A549 (cell line): ENCODE data around the gene LAMA2. TPM values are rescaled to one million over a fixed set of nuclear protein-coding genes. Genes with fewer than 3 reads are reported as not detected.

ENCODE experiments used
- ATAC-seq, 2 experiments: fragments of 200-7000 bp in 1 of 2; fragments of >200 bp in 1 of 2; cut with Nextera tagmentation in 1 of 2; cut with Tn5 transposase in 1 of 2; 3 replicates each; pipeline versions ENCODE4 v1.8.0 to v1.9.1; 2018 to 2020; ENCODE audit warnings: mild to moderate bottlenecking in 1 of 2, moderate library complexity in 1 of 2
- CTCF ChIA-PET: fragments of 300-600 bp; sonication (Branson Sonifier 250); formaldehyde crosslinking; extraction: SDS; loops from one replicate; lab custom pipeline; 2021; ENCODE audit warnings: antibody characterized with exemption, inconsistent platforms; lab: Yijun Ruan, JAX
- POLR2A ChIA-PET: fragments of 350-600 bp; formaldehyde crosslinking; extraction: SDS; loops from one replicate; lab custom pipeline; 2021; ENCODE audit warnings: antibody characterized with exemption, inconsistent platforms; lab: Yijun Ruan, JAX
- DNase-seq, 2 experiments: peaks; one replicate each; pipeline versions ENCODE4 v3.0.0 to v3.0.0-alpha.2; 2011 to 2016; ENCODE audit warnings: low read depth in 1 of 2, low spot score in 1 of 2
- FAIRE-seq: peaks from 2 replicates; lab custom pipeline; 2011; peaks lifted over from hg19 to GRCh38; lab: Jason Lieb, UNC
- H3K27ac ChIP-seq, 2 experiments: fragments of >200 bp; sonication (Bioruptor Twin); formaldehyde crosslinking; 3 replicates each; pipeline ENCODE4 v1.5.1; 2016 to 2017
- H3K4me1 ChIP-seq: fragments of >200 bp; sonication (Bioruptor Twin); formaldehyde crosslinking; 3 replicates; pipeline ENCODE4 v1.6.1; 2016
- H3K4me2 ChIP-seq: fragments of >200 bp; sonication (Bioruptor Twin); formaldehyde crosslinking; 3 replicates; pipeline ENCODE4 v1.6.1; 2016
- H3K4me3 ChIP-seq: fragments of >200 bp; sonication (Bioruptor Twin); formaldehyde crosslinking; 3 replicates; pipeline ENCODE4 v1.5.1; 2016
- H3K9me3 ChIP-seq: fragments of >200 bp; sonication (Bioruptor Twin); formaldehyde crosslinking; 3 replicates; pipeline ENCODE4 v1.6.1; 2016
- ATOH8 ChIP-seq: fragments of 250-450 bp; sonication (Bioruptor Pico); IDR thresholded peaks from 2 replicates; pipeline ENCODE4 v1.5.0; 2020; ENCODE audit warnings: low read depth, mild to moderate bottlenecking, moderate library complexity
- EP300 ChIP-seq, 2 experiments: fragments of >200 bp; sonication (Bioruptor Twin); formaldehyde crosslinking; IDR thresholded peaks; 2 replicates in 1 of 2; 3 replicates in 1 of 2; pipeline ENCODE4 v1.6.1; 2016 to 2017
- ESRRA ChIP-seq: fragments of 150-350 bp; IDR thresholded peaks from 2 replicates; pipeline ENCODE4 v1.6.1; 2014; ENCODE audit warnings: mild to moderate bottlenecking, low read length, borderline replicate concordance
- FOSL2 ChIP-seq, 2 experiments: fragments of 450-650 bp in 1 of 2; fragments of >200 bp in 1 of 2; sonication (Bioruptor Twin) in 1 of 2; formaldehyde crosslinking; IDR thresholded peaks; 2 replicates each; pipeline versions ENCODE4 v1.5.0 to v1.6.1; 2016 to 2020; ENCODE audit warnings: mild to moderate bottlenecking in 1 of 2, moderate library complexity in 1 of 2
- GATA3 ChIP-seq: IDR thresholded peaks from 2 replicates; pipeline ENCODE4 v1.6.1; 2012; ENCODE audit warnings: borderline replicate concordance
- HES2 ChIP-seq: fragments of >200 bp; sonication (Bioruptor Twin); formaldehyde crosslinking; IDR thresholded peaks from 2 replicates; pipeline ENCODE4 v1.6.1; 2016
- HOXB13 ChIP-seq: fragments of 250-450 bp; sonication (Bioruptor Pico); IDR thresholded peaks from 2 replicates; pipeline ENCODE4 v1.5.0; 2020; ENCODE audit warnings: low read depth, mild to moderate bottlenecking, moderate library complexity
- JUN ChIP-seq, 2 experiments: fragments of >200 bp; sonication (Bioruptor Twin); formaldehyde crosslinking; IDR thresholded peaks; 2 replicates in 1 of 2; 3 replicates in 1 of 2; pipeline ENCODE4 v1.6.1; 2016 to 2017
- MAFK ChIP-seq: fragments of 450-650 bp; IDR thresholded peaks from 2 replicates; pipeline ENCODE4 v1.6.1; 2014; ENCODE audit not compliant: partially characterized antibody
- NFE2L2 ChIP-seq: fragments of 150-350 bp; conservative IDR thresholded peaks from 2 replicates; pipeline ENCODE4 v1.6.1; 2014; ENCODE audit warnings: low read length
- PBX3 ChIP-seq: IDR thresholded peaks from 2 replicates; pipeline ENCODE4 v1.6.1; 2012
- POLR2A ChIP-seq: IDR thresholded peaks from 2 replicates; pipeline ENCODE4 v1.6.1; 2012; ENCODE audit warnings: mild to moderate bottlenecking, low read length
- POLR2AphosphoS2 ChIP-seq: conservative IDR thresholded peaks from 2 replicates; pipeline ENCODE4 v1.6.1; 2012; ENCODE audit warnings: low read length, improper control_type of control experiment, inconsistent platforms
- RAD21 ChIP-seq, 2 experiments: fragments of >200 bp in 1 of 2; sonication (Bioruptor Twin) in 1 of 2; formaldehyde crosslinking in 1 of 2; IDR thresholded peaks in 1 of 2; conservative IDR thresholded peaks in 1 of 2; 2 replicates in 1 of 2; 3 replicates in 1 of 2; pipeline ENCODE4 v1.6.1; 2012 to 2018; ENCODE audit warnings: inconsistent platforms in 1 of 2
- RARB ChIP-seq: fragments of 250-450 bp; sonication (Bioruptor Pico); IDR thresholded peaks from 2 replicates; pipeline ENCODE4 v1.8.0; 2021; ENCODE audit warnings: mild to moderate bottlenecking, moderate library complexity
- RCOR1 ChIP-seq: fragments of 150-350 bp; IDR thresholded peaks from 2 replicates; pipeline ENCODE4 v1.6.1; 2014; ENCODE audit warnings: antibody characterized with exemption, low read length, low read depth
- REST ChIP-seq: fragments of 200-600 bp; sonication (generic); IDR thresholded peaks from 2 replicates; pipeline ENCODE4 v1.6.1; 2016; ENCODE audit warnings: antibody characterized with exemption, mild to moderate bottlenecking, moderate library complexity
- RFX5 ChIP-seq: fragments of 450-650 bp; IDR thresholded peaks from 2 replicates; pipeline ENCODE4 v1.7.1; 2014; ENCODE audit warnings: antibody characterized with exemption, mild to moderate bottlenecking, moderate library complexity
- RNF2 ChIP-seq: fragments of 200-600 bp; sonication (generic); IDR thresholded peaks from 2 replicates; pipeline ENCODE4 v1.6.1; 2016; ENCODE audit warnings: low read depth, mild to moderate bottlenecking, antibody characterized with exemption, moderate library complexity, borderline replicate concordance
- SMC3 ChIP-seq: fragments of >200 bp; sonication (Bioruptor Twin); formaldehyde crosslinking; IDR thresholded peaks from 3 replicates; pipeline ENCODE4 v1.6.1; 2018; ENCODE audit warnings: inconsistent platforms
- ZFP36 ChIP-seq: fragments of 450-650 bp; IDR thresholded peaks from 2 replicates; pipeline ENCODE4 v1.6.1; 2014; ENCODE audit warnings: borderline replicate concordance; ENCODE audit not compliant: partially characterized antibody
- WGBS: methylation state at CpG from one replicate; pipeline ENCODE4 v1.1.6; 2017; ENCODE audit errors: missing lambda C conversion rate; 5-methylcytosine and 5-hydroxymethylcytosine counted together
- polyA plus RNA-seq, 4 experiments: library from polyadenylated mRNA; depleted of rRNA in 3 of 4; stranded (reverse); fragments of >200 nt; fragmentation: RNase III in 1 of 4; extraction: RNeasy Plus Mini Kit Qiagen cat#74134 plus additional on column Dnase treatment in 1 of 4; gene quantifications; 2 replicates in 3 of 4; 3 replicates in 1 of 4; pipeline ENCODE4 v1.2.3, GENCODE V29; 2011 to 2017

LAMA2 gene
- polyA plus RNA-seq, 2 of the 4 experiments (the other 2 are of a cell fraction): 0.21 to 1.3 TPM

- H3K4me1 ChIP-seq: no peaks in the 10 kb centered on the region
- no peaks in the 10 kb centered on the region for H3K9me3 ChIP-seq
- H3K4me2 ChIP-seq: no peak overlapping the region
- WGBS: 9% methylated on average over 4 of the region's 4 CpGs
- no peak overlapping the region for H3K4me3 ChIP-seq
- FAIRE-seq: no peak
- ATAC-seq: no peak
- H3K27ac ChIP-seq: no peak overlapping the region
- no peak for TF ChIP-seq HES2
- TF ChIP-seq SMC3: no peak
- TF ChIP-seq NFE2L2: no peak
- TF ChIP-seq JUN (IDR thresholded peaks at IDR 0.05): no peak
- TF ChIP-seq ESRRA: no peak
- TF ChIP-seq MAFK: no peak
- no peak for TF ChIP-seq POLR2A
- TF ChIP-seq RFX5: no peak
- no peak for TF ChIP-seq PBX3
- no peak for TF ChIP-seq RAD21 (conservative IDR thresholded peaks at IDR 0.05 in 1 of 2, IDR thresholded peaks at IDR 0.05 in 1 of 2)
- TF ChIP-seq, all 56 proteins: peak for 0
- no peak for DNase-seq
- CTCF ChIA-PET: no interaction called here
- POLR2A ChIA-PET: no interaction called here
Observed at GRCh38 chr6:128841518-128841917, 41.4 kb upstream of the LAMA2 start.

GRCh38 chr6:128844598-128844997 is 38.3 kb upstream of the LAMA2 start:
- Histone ChIP-seq H3K27ac (no peak overlapping the region), H3K4me2 (no peak overlapping the region), H3K4me3 (no peak overlapping the region), H3K4me1 (no peaks in the 10 kb centered on the region), H3K9me3 (no peaks in the 10 kb centered on the region)
- ChIA-PET POLR2A (no interaction called here), CTCF (no interaction called here)
- no peak for ATAC-seq
- DNase-seq: no peak
- TF ChIP-seq ZFP36: no peak
- TF ChIP-seq HOXB13 (CRISPR knock-in tag): no peak
- no peak for TF ChIP-seq RARB (CRISPR knock-in tag)
- no peak for TF ChIP-seq SMC3
- no peak for TF ChIP-seq EP300 (IDR thresholded peaks at IDR 0.05)
- TF ChIP-seq POLR2AphosphoS2: no peak
- 41% methylated on average over 2 of the region's 2 CpGs for WGBS
- FAIRE-seq: no peak

- DNase-seq: no peak
- WGBS: 50% methylated on average over 4 of the region's 4 CpGs
- FAIRE-seq: no peak
- ATAC-seq: no peak
- Histone ChIP-seq H3K9me3 (no peaks in the 10 kb centered on the region), H3K4me2 (no peak overlapping the region), H3K27ac (no peak overlapping the region), H3K4me1 (no peaks in the 10 kb centered on the region), H3K4me3 (no peak overlapping the region)
- POLR2A ChIA-PET: no interaction called here
- CTCF ChIA-PET: no interaction called here
- TF ChIP-seq FOSL2 (IDR thresholded peaks at IDR 0.05) (no peak), FOSL2 (CRISPR knock-in tag; IDR thresholded peaks at IDR 0.05) (no peak), RNF2 (no peak), GATA3 (no peak)
Observed at GRCh38 chr6:128847431-128848210, 35.3 kb upstream of the LAMA2 start.

- H3K4me1 ChIP-seq: no peaks in the 10 kb centered on the region
- no peaks in the 10 kb centered on the region for H3K9me3 ChIP-seq
- ChIA-PET CTCF (no interaction called here), POLR2A (no interaction called here)
- no peak overlapping the region for H3K4me2 ChIP-seq
- 56% methylated on average over 7 of the region's 7 CpGs for WGBS
- no peak for FAIRE-seq
- no peak overlapping the region for H3K4me3 ChIP-seq
- no peak for DNase-seq
- H3K27ac ChIP-seq: no peak overlapping the region
- ATAC-seq: no peak
- TF ChIP-seq ATOH8 (CRISPR knock-in tag) (no peak), REST (no peak), RCOR1 (no peak), GATA3 (no peak)
Observed at GRCh38 chr6:128848212-128848935, 34.6 kb upstream of the LAMA2 start.
